RPMI7951 (cell line): Measurements from ENCODE around the gene BLTP1. TPM values are rescaled to one million over a fixed set of nuclear protein-coding genes. Genes with fewer than 3 reads are reported as not detected.
"Not testable (repeated sequence)": the region's sequence is repeated elsewhere in the genome, so short reads cannot be mapped to it uniquely, and the experiment has no call there.

Experiments used
- DNase-seq: peaks from one replicate; pipeline ENCODE4 v3.0.0-alpha.2; 2012; ENCODE audit warnings: low read depth
- total RNA-seq: library from RNA; depleted of rRNA; stranded (reverse); fragments of >200 nt; shearing (Covaris generic); gene quantifications from 2 replicates; pipeline ENCODE4 v1.2.3, GENCODE V29; 2014; rRNA removed

BLTP1 gene, protein sequence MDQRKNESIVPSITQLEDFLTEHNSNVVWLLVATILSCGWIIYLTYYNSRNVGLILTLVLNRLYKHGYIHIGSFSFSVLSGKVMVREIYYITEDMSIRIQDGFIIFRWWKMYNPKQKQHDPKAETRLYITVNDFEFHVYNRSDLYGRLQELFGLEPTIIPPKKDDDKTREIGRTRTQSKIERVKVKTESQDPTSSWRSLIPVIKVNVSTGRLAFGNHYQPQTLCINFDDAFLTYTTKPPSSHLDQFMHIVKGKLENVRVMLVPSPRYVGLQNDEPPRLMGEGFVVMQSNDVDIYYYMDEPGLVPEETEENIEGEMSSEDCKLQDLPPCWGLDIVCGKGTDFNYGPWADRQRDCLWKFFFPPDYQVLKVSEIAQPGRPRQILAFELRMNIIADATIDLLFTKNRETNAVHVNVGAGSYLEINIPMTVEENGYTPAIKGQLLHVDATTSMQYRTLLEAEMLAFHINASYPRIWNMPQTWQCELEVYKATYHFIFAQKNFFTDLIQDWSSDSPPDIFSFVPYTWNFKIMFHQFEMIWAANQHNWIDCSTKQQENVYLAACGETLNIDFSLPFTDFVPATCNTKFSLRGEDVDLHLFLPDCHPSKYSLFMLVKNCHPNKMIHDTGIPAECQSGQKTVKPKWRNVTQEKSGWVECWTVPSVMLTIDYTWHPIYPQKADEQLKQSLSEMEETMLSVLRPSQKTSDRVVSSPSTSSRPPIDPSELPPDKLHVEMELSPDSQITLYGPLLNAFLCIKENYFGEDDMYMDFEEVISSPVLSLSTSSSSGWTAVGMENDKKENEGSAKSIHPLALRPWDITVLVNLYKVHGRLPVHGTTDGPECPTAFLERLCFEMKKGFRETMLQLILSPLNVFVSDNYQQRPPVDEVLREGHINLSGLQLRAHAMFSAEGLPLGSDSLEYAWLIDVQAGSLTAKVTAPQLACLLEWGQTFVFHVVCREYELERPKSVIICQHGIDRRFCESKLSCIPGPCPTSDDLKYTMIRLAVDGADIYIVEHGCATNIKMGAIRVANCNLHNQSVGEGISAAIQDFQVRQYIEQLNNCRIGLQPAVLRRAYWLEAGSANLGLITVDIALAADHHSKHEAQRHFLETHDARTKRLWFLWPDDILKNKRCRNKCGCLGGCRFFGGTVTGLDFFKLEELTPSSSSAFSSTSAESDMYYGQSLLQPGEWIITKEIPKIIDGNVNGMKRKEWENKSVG (N-terminal part only)
- 21.3 and 28.4 TPM in 2 replicates for total RNA-seq

DNA sequence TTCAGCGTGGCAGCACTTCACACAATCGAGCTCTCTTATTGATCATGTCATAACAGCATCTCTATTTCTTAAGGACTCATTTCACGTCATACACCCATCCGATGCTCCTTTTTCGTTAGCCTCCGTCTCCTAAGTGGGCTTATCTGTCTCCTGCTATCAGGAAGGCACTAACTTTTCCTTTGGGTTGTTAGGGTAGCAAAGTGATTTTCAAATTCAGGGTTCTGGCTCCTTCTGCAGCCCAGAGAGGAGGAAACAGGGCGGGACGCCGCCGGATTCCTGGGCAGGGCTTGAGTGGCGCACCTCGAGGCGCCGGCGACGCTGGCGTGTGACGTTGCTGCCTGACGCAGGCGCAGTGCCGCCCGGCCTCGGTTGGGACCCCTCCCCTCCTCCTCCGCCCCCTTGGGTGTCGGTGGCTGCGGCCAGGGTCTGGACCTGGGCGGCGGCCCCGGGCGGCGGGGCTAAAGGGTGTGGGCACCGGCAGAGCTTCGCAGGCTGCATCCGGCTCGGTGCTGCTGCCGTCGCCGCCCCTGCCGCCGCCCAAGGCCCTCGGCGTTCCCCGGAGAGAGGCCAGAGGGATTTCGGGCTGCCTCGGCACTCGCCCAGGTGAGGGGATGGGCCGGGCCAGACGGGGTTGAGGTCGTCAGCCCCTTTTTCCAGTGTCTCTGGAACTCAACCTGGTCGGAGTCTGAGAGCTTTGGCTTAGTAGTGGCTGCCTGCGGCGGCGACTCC lies at the start of gene BLTP1:
Gene BLTP1, plus strand, starts transcription at position 350 of the 729 bp plus-strand sequence. CDS start 18,317 bp downstream, outside the sequence.
- peak; percentile 72 for DNase-seq

DNA sequence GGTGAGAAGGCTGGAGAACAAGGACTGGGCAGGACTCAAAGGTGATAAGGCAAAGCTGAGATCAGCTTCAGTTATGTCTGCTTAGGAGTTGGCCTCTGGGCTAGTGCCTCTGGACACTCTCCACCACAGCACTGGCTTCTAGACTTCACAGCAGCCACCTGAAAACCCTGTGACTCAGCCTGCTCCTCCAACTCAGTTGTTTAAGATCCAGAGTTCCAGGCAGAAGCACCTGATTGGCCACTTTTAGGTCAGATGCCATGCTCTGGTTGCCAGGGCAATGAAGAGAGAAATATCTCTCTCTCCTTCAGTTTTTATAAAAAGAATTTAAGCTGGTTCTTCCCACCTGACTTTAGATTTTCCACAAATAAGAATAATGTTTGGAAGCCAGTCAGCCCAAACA lies 47.9 kb upstream of the BLTP1 start:
- DNase-seq: no peak

DNA sequence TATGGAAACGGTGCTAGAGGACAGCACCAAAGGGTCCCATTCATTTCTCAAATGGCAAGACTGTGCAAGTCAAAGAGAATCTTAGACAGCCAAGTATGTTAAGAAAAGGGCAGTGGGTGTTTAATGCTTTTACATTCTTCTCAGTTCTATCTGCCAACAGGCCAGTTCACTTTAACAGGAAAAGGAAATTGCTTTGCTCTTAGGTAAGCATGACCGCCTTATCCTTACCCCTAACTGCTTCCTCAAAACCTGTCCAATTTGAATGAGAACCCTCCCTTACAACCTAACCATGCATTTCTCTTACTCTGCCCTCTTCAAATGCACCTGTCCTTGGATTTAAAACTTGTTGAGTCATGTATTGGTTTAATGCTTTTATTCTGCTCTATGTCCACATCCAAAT lies 44.5 kb upstream of the BLTP1 start:
- no peak for DNase-seq

DNA sequence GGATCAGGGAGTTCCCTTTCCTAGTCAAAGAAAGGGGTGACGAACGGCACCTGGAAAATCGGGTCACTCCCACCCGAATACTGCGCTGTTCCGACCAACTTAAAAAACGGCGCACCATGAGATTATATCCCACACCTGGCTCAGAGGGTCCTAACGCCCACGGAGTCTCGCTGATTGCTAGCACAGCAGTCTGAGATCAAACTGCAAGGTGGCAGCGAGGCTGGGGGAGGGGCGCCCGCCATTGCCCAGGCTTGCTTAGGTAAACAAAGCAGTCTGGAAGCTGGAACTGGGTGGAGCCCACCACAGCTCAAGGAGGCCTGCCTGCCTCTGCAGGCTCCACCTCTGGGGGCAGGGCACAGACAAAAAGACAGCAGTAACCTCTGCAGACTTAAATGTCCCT lies 41.8 kb upstream of the BLTP1 start:
- DNase-seq: not testable (repeated sequence)

DNA sequence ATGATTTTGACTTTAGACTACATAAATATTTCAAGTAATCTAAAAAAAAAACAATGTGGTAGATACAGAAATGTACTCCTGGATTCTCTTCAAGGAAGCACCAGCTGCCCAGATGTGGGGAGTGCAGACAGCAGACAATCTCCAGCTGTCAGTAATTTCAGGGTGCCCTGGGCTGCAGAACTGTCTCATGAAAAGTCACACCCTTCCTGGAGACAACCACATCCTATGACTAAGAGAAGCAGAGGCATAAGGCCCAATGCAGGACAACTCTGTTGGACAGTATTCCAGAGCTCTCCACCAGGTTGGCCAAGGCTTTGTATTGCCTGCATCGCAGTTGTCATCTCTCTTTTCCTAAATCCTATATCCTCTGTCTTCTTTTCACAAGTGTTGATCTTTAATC lies 34.4 kb upstream of the BLTP1 start:
- peak; percentile 80 for DNase-seq

DNA sequence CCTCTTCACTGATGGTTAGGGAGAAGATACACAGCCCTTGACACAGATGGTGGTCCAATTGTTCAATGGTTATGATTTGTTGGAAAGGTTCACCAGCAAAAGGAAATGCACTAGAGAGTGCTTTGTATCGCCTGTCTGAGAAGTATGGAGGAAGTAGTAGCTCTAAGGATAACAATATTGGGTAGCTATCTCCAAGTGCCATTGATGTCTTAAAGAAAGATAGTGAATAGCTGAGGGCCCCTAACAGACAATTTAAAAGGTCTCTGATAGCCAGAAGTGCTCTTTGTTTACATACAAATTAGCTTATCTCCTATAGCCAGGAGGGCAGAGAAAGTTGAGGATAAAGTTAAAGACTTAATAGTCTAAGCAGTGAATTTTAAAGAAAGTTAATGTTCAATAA lies 33.9 kb upstream of the BLTP1 start:
- no peak for DNase-seq

DNA sequence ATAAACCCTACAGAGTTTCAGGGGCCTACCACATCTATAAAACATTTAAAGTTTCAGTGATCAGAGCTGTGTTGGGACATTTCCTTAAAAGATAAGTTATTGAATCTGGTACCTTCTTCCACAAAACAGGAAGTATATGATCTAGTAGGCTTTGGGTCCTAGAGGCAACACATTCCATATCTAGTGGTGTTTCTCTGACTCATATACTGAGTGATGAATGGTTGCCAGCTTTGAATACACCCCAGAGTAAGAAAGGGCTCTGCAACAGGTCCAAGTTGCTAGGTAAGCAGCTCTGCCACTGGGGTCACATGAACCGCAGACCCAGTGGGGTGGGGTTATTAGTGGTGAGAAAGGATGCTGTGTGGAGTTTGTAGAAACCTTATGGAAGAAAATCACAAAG lies 32.4 kb upstream of the BLTP1 start:
- DNase-seq: peak; percentile 8

DNA sequence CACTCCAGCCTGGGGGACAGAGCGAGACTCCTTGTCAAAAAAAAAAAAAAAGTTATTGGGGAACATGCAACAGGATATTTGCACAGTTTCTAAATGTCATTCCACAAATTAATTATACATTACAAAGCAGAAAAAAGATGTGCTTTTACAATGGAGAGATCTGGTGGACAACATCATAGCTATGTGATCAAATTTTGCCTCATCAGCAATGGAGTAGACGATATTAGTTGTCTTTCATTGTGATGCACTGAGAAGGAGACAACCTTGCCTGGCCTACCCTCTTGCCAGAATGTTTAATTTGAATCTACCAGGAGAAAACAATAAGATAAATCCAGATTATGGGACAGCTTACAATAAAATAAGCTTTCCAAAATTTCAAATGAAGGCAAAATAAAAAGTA lies 30.5 kb upstream of the BLTP1 start:
- no peak for DNase-seq

DNA sequence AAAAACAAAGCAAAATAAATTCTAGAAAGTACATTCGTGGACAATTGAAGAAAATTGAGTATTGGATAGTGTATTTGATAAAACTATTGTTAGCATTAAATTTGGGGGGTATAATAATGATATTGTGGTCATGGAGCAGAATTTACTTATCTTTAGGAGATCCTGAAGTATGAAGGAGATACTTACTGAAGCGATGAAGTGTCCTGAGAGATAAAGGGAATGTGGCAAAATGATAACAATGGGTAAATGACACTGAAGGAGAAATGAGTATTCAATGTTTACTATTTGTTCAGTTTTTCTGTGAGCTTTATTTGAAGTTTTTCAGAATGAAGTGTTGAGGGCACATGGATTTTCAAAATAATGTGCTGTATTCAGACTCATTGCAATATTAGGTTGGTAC lies 30.0 kb upstream of the BLTP1 start:
- no peak for DNase-seq

DNA sequence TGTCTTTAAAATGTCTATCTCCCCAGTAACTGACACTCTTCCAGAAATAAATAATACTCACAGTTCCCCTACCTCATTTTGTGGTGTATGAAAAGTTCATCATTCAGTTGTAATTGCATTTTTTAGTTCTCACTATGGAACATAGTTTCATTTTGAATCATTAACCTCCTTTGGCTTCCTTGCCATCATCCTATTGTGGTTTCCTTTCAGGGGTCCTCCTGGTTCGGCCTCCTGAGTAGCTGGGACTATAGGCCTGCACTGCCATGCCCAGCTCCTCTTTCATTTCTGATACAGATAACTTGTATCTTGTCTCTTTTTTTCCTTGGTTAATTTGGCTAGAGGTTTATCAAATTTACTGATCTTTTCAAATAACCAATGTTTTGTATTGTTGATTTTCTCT lies 23.1 kb upstream of the BLTP1 start:
- no peak for DNase-seq

DNA sequence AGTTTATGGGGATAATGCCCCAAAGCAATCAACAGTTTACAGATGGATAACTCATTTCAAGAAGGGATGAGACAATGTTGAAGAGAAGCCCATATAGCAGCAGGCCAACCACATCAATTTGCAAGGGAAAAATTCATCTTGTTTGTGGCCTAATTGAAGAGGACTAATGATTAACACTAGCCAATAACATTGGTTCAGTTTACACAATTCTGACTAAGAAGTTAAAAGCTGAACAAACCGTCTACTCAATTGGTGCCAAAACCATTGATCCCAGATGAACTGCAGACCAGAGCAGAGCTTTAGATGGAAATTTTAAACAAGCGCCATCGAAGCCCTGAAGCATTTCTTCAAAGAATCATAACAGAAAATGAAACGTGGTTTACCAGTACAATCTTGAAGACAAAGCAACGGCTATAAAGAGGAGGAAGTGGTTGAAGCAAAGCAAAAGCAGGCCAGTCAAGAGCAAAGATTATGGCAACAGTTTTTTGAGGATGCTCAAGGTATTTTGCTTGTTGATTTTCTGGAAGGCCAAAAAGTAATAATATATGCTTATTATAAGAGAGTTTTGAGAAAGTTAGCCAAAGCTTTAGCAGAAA lies 20.5 kb upstream of the BLTP1 start:
- no peak for DNase-seq

DNA sequence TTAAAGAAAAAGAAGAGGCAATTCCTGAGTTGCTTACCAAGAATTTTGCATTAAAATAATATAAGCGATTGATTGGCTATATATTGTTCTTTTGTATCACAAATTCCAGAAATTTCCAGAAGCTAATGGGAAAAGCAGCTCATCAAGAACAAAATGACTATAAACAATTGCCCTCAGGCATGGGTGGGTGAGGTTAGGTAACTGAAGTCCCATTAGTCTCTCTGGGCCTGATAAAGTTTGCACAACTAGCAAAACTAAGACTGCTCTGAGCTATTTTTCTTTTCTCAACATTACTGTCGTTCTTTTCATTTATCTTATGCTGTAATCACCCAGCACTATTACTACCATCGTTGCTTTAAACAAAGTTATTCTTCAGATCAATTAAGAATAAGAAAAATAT lies 19.2 kb upstream of the BLTP1 start:
- no peak for DNase-seq

DNA sequence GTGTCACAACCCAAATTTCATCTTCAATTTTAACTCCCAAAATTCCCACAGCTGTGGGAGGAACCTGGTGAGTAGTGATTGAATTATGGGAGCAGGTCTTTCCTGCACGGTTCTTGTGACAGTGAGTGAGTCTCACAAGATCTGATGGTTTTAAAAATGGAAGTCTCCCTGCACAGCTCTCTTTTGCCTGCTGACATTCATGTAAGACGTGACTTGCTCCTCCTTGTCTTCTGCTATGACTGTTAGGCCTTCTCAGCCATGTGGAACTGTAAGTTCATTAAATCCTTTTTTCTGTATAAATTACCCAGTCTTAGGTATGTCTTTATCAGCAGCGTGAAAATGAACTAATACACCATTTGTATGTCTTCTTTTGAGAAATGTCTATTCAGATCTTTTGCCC lies 13.0 kb upstream of the BLTP1 start:
- DNase-seq: no peak

DNA sequence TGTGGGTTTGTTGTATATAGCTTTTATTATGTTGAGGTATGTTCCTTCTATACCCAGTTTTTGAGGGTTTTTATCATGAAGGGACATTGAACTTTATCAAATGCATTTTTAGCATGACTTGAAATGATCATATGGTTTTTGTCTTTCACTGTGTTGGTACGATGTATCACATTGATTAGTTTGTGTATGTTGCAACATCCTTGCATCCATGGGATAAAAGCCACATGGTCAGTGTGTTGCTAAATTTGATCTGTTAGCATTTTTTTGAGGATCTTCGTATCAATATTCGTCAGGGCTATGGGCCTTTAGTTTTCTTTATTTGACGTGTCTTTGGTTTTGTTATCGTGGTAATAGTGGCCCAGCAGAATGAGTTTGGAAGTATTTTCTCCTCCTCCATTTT lies 11.3 kb upstream of the BLTP1 start:
- no peak for DNase-seq

DNA sequence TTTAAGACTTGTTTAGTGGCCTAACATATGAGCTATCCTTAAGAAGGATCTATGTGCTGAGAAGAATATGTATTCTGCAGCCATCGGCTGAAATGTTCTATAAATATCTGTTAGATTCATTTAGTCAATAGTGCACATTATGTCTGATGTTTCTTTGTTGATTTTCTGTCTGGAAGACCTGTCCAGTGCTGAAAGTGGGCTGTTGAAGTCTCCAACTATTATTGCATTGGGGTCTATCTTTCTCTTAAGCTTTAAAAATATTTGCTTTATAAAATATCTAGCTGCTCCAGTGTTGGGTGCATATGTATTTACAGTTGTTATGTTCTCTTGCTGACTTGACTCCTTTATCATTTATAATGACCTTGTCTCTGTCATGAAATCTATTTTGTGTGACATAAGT lies 9.4 kb upstream of the BLTP1 start:
- DNase-seq: no peak

DNA sequence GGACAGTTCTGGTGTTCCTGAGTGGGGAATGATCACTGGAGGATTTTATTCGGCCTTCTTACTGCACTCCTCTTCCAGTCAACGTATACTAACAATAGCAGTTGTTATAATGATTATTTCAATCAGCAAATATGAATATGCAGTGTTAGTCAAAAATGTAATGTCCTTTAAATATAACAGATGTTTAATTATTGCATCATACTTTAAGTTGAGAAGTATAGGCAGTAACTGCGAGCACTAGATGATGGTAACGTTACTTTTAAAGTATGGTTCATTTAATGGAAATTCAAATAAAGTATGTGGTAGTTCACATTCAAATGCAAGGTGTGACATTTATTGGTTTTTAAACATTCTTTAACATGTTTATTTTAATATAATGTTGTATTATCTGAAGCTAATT lies 5.5 kb upstream of the BLTP1 start:
- no peak for DNase-seq

DNA sequence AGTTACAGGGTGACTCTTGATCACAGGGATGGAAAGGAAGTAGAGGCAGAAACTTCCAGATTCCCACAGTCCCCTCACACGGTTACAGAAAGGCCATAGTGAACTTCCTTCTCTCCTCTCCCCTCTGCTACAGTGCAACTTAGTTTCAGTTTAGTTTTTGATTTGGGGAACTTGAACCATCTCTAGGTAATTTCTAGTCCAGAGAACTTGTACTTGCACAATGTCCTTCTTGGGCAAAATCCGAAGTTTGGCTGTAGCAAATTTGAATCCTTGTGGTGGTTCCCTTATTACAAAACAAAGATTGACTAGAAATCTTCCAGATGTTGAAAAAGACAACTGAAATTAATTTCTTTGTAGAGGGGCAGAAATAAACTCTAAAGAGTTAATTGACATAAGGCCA lies 1.2 kb upstream of the BLTP1 start:
- DNase-seq: no peak

DNA sequence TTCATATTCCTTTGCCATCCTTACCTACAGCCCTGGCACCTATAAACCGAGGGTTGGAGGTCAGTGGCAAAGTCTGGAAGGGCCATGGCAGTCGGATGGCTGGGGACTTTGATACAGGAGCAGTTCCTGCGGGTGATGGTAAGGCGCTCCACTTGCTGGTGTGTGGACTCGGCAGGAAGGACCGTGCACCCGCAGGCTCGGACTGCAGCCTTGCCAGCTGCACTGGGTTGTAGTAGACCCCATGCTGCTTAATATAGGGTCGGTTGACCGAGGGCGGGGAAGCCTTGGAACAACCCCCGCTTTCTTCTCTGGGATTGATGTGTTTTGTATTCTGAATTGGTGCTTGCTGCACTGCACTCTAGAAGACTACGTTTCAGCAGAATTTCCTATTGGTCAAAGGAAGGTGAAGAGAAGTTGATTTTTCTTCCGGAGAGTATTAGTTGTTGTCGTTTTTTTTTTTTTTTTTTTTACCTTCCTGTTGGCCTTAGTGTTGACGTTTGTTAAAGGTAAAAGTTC lies 638 bp downstream of the BLTP1 start:
- DNase-seq: peak; percentile 33

DNA sequence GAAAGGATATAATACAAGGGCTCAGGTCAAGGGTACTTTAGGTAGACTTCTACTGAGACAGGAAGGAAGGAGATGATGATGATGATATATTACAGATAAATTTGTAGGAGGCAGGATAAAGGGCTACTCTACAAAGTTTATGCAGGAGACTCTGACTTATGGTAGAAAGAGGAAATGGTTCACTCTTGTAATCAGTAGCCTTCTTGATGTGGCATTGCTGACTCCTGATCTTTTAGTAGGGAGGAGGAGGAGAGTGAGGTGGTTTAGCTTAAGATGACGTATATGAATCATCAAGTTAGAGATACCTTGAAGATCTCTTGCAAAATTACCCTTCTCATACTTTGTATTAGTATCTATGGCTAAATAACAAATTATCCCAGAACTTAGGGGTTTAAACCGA lies 4.7 kb downstream of the BLTP1 start:
- DNase-seq: no peak

DNA sequence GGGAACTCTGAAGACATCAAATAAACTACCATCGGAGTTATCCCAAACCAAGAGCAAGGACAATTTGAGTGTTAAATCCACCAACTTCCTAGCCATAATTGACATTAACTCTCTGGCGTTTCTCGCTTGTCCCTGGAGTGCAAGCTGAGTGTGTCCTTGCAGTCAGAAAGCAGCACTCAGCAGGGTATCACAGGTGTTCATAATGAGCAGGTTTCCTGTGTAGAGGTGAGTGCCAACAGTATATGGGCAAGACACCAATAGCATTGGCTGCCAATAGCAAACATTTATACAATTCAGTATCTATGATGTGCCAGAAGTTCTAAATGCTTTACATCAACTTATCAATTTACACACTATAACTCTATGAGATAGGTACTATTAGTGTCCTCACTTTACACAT lies 11.2 kb downstream of the BLTP1 start:
- no peak for DNase-seq

DNA sequence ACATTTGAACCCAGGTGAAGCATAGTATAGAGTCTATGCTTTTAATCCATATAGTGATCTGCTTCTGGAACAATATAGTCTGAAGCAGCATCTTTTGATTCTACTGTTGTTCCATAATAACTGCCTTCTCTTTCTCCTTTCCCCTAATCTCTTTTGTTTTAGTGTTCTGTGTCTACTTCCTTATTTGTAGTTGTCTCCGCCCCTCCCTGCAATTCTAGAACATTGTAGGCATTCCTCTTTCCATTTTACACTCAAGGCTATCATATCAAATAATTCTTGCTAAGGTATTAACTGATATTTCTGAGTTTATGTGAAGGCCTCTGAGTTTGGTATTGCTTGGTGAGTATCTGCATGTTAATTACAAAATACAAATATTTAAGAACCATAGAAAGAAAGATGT lies 11.6 kb downstream of the BLTP1 start:
- DNase-seq: no peak
